Measurements from ENCODE around the gene CPLANE1. TPM values are rescaled to one million over a fixed set of nuclear protein-coding genes. Genes with fewer than 3 reads are reported as not detected.
A peak's percentile ranks its signal among the peaks of the same experiment; 100 is the strongest.
"Not testable (repeated sequence)": the region's sequence is repeated elsewhere in the genome, so short reads cannot be mapped to it uniquely, and the experiment has no call there.

The CPLANE1 gene
- total RNA-seq, 1 donor from 2014 or later = 23.1 TPM

DNA sequence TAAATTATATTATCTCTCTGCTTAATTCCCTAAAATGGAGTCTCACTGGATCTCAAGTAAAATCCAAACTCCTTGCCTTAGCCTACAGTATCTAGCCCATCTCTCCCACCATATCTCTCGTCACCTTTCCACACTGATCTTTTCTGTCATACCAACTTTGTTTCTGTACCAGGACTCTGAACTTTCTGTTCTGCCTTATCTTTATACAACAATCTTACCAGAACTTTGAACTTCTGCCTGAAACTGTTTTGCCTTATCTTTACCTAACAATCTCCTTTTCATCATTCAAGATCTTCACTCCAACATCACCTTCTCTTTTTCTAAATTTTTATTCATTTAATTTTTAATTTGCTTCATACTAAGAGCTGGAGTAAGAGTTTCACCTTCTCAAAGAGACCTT is 139.0 kb downstream of the CPLANE1 start:
- Mint-ChIP-seq H3K36me3 (peaks cover 41% of the 10 kb centered on the region), H3K4me3 (no peak overlapping the region), H3K27ac (no peak overlapping the region), H3K4me1 (ENCODE audit: unreplicated experiment) (no peaks in the 10 kb centered on the region), H3K9me3 (no peaks in the 10 kb centered on the region), H3K27me3 (no peaks in the 10 kb centered on the region)
- TF ChIP-seq, protein P1, sequence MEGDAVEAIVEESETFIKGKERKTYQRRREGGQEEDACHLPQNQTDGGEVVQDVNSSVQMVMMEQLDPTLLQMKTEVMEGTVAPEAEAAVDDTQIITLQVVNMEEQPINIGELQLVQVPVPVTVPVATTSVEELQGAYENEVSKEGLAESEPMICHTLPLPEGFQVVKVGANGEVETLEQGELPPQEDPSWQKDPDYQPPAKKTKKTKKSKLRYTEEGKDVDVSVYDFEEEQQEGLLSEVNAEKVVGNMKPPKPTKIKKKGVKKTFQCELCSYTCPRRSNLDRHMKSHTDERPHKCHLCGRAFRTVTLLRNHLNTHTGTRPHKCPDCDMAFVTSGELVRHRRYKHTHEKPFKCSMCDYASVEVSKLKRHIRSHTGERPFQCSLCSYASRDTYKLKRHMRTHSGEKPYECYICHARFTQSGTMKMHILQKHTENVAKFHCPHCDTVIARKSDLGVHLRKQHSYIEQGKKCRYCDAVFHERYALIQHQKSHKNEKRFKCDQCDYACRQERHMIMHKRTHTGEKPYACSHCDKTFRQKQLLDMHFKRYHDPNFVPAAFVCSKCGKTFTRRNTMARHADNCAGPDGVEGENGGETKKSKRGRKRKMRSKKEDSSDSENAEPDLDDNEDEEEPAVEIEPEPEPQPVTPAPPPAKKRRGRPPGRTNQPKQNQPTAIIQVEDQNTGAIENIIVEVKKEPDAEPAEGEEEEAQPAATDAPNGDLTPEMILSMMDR (conservative IDR thresholded peaks at IDR 0.05) = no peak
- no peak for DNase-seq (ENCODE audit: extremely low spot score, unreplicated experiment)

DNA sequence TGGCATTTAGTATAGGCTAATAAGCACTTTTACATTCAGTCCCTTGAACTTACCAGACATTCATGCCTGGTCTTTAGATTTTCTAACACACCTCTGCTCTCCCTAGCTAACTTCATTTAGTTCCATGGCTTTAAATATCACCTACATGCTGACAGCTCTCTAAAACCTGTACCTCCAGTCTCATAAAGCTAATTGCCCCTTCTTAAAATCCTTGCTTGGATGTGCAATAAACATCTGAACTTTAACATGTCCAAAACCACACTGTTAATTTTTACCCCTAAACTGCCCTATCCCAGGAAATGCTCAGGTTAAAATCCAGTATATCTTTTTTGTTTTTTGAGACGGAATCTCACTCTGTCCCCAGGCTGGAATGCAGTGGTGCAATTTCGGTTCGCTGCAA is 139.8 kb downstream of the CPLANE1 start:
- Mint-ChIP-seq H3K4me1 (ENCODE audit: unreplicated experiment) (no peaks in the 10 kb centered on the region), H3K9me3 (no peaks in the 10 kb centered on the region), H3K27me3 (no peaks in the 10 kb centered on the region), H3K27ac (no peak overlapping the region), H3K36me3 (peaks cover 41% of the 10 kb centered on the region), H3K4me3 (no peak overlapping the region)
- no peak for DNase-seq (ENCODE audit: extremely low spot score, unreplicated experiment)
- TF ChIP-seq, protein P1 (conservative IDR thresholded peaks at IDR 0.05) = no peak

DNA sequence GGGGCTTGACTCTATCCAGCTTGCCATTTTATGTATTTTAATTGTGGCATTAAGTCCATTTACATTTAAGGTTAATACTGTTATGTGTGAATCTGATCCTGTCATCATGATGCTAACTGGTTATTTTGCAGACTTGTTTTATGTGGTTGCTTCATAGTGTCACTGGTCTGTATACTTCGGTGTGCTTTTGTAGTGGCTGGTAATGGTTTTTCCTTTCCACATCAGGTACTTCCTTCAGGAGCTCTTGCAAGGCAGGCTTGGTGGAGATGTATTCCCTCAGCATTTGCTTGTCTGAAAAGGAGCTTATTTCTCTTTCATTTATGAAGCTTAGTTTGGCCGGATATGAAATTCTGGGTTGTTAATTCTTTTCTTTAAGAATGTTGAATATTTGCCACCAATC is 145.9 kb downstream of the CPLANE1 start:
- H3K27ac Mint-ChIP-seq = no peak overlapping the region
- H3K9me3 Mint-ChIP-seq = peaks cover 5% of the 10 kb centered on the region
- H3K4me1 Mint-ChIP-seq (ENCODE audit: unreplicated experiment) = no peaks in the 10 kb centered on the region
- TF ChIP-seq, protein P1 (conservative IDR thresholded peaks at IDR 0.05) = no peak
- H3K36me3 Mint-ChIP-seq = peaks cover 60% of the 10 kb centered on the region
- no peaks in the 10 kb centered on the region for H3K27me3 Mint-ChIP-seq
- no peak overlapping the region for H3K4me3 Mint-ChIP-seq
- no peak for DNase-seq (ENCODE audit: extremely low spot score, unreplicated experiment)

DNA sequence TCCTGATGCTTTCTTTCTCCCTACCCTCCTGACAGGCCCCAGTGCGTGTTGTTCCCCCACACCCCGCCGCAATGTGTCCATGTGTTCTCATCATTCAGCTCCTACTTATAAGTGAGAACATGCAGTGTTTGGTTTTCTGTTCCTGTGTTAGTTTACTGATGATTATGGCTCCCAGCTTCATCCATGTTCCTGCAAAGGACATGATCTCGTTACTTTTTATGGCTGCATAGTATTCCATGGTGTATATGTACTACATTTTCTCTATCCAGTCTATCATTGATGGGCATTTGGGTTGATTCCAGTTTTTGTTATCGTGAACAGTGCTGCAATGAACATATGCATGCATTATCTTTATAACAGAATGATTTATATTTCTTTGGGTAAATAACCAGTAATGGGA is 149.9 kb downstream of the CPLANE1 start:
- not testable (repeated sequence) for H3K4me1 Mint-ChIP-seq (ENCODE audit: unreplicated experiment); H3K4me3 Mint-ChIP-seq; DNase-seq (ENCODE audit: extremely low spot score, unreplicated experiment); H3K27me3 Mint-ChIP-seq; H3K27ac Mint-ChIP-seq
- Mint-ChIP-seq H3K9me3 (peaks cover 16% of the 10 kb centered on the region), H3K36me3 (peaks cover 82% of the 10 kb centered on the region)

DNA sequence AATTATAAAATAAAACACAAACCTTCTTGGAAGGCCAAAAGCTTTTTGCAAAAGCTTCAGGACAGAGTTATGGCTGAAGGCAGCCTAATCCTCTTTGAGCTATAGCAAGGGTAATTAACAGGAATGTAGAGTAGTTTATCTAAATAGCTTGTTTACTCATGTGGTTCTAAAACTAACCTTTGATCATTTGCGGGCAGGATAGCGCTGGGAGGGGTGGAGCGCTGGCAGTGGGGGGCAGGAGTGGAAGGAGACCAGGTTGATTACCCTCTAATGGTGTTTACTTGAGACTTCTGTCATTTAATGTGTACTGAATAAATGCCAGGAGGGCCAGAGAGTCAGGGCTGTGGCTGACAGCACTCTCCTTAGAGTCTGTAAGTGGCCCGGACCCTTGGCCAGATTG is 155.4 kb downstream of the CPLANE1 start:
- Mint-ChIP-seq H3K4me1 (ENCODE audit: unreplicated experiment) (peaks cover 18% of the 10 kb centered on the region), H3K9me3 (peaks cover 12% of the 10 kb centered on the region), H3K36me3 (peaks cover 47% of the 10 kb centered on the region)
- not testable (repeated sequence) for H3K27ac Mint-ChIP-seq; H3K27me3 Mint-ChIP-seq; DNase-seq (ENCODE audit: extremely low spot score, unreplicated experiment); H3K4me3 Mint-ChIP-seq

DNA sequence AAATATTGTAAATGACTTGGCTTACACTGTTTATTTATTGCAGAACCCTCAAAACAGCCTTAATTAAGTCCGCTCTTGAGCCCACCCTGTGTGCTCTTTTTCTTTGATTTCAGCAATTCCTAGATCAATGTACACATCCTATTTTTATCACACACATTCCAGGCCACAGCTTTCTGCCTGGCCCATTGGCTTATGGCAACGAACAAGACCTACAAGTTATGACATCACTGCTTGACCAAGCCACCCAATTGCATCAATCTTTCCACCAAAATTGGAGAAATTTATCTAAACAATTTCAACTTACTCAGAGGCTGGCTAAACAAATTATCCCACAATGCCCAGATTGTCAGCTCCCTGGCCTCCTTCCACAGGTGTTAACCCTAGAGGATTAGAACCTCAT is 158.4 kb downstream of the CPLANE1 start:
- TF ChIP-seq, protein P1 (conservative IDR thresholded peaks at IDR 0.05) = no peak
- Mint-ChIP-seq H3K4me1 (ENCODE audit: unreplicated experiment) (peaks cover 20% of the 10 kb centered on the region), H3K27ac (peak overlapping the region; percentile 11), H3K27me3 (no peaks in the 10 kb centered on the region), H3K4me3 (no peak overlapping the region), H3K9me3 (peaks cover 14% of the 10 kb centered on the region), H3K36me3 (peaks cover 31% of the 10 kb centered on the region)
- no peak for DNase-seq (ENCODE audit: extremely low spot score, unreplicated experiment)

DNA sequence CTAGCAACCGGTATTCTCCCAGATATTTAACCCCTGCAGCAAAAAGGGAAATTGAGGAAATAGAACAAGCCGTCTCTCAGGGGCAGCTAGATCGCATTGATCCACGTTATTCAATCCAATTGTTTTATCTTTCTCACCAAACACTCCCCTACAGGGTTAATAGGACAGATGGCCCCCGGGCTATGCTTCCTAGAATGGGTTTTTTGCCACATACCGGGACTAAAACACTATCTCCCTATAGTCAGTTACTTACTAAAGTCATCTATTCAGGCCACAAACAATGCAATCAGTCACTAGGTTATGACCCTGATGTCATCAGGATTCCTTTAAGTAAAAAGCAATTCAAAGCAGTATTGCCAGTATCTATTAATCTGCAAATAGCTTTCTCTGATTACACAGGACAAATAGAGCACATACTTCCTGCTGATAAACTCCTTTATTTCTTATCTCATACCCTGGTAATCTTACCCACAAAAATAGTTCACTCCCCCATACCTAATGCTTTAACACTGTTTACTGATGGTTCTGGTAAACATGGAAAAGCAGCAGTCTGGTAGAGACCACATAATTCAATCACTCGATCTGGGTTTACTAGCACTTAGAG is 159.0 kb downstream of the CPLANE1 start:
- no peak for DNase-seq (ENCODE audit: extremely low spot score, unreplicated experiment)
- TF ChIP-seq, protein P1 (conservative IDR thresholded peaks at IDR 0.05) = no peak
- H3K4me1 Mint-ChIP-seq (ENCODE audit: unreplicated experiment) = peaks cover 20% of the 10 kb centered on the region
- H3K27ac Mint-ChIP-seq = no peak overlapping the region
- H3K9me3 Mint-ChIP-seq = peaks cover 13% of the 10 kb centered on the region
- H3K36me3 Mint-ChIP-seq = peaks cover 30% of the 10 kb centered on the region
- H3K27me3 Mint-ChIP-seq = no peaks in the 10 kb centered on the region
- H3K4me3 Mint-ChIP-seq = no peak overlapping the region

Measured in type B pancreatic cell (in vitro differentiated cells).